Stimulated activated CD4-positive, alpha-beta T cell treated with anti-CD3 and anti-CD28 coated beads, TNF-alpha, amount 100 ng/mL, for 4 hours (primary cell): Measurements from ENCODE around the gene STXBP5.
A peak's percentile ranks its signal among the peaks of the same experiment; 100 is the strongest.

Experiments
- DNase-seq, 3 experiments: peaks; one replicate each; pipeline ENCODE4 v3.0.0-alpha.2; 2020; ENCODE audit warnings: low read depth in 3 of 3

The STXBP5 gene

DNA sequence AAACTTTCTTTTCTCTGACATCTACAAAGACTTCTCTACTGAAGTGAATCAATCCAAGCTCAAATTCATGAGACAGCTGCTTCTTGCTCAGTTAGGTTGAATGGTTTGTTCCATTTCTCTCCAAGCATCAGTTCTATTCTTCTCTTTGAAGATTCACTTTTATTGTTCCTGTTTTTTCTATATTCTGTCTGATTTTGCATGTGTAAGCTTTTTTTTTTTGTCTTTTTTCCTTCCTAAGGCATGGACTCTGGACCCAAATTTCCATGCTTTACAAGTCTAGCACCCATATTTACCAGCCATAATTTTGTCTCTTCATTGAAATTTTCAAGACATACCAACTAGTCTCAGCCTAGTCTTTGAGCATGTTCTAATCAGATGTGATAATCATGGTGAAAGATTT, 25.9 kb upstream of the STXBP5 start:
- no peak for DNase-seq

DNA sequence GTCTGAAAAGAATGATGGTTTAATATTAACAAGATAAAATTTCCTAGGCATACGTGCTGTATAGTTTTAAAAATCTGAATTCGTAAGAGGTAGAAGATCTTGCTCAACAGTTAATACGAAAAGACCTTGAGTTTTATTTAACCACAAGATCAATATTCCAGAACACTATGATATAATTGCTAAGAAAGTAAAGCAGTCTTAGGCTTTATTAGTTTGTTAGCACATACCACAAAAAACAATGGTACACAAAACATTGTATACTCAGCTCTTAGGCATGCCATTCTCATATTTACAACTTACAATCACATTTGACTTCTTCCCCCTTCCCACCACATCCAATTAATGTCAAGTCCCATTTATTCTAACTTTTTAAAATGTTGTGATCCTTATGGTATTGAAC, 24.4 kb upstream of the STXBP5 start:
- no peak for DNase-seq

DNA sequence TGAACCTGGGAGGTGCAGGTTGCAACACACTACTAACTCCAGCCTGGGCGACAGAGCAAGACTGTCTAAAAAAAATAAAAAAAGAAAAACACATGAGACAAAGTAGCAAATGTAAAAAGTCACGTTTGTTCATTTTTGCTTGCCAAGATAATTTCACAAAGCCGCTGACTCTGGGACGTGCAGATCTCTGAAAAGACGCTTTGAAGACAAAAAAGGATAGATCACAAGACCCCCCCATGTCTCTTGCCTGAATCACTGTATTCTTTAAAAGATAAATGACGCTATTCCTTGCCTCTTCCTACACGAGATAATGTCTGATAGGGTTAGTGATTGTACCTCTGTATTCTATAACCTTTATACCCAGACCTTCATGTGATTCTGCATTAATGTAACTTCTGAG, 23.3 kb upstream of the STXBP5 start:
- DNase-seq: no peak

DNA sequence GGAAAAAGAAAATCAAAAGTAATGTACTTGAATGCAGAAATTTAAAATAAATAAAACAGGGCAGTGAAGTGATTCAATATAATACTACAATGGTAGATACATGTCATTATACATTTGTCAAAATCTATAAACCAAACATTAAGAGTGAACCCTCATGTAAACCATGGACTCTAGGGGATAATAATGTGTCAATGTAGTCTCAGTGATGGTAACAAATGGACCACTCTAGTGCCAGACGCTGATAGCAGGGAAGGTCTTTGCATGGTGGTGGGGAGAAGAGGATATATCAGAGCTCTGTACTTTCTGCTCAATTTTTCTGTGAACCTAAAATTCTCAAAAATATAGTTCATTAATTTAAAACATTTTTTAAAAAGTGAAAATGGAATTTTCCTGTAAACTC, 19.8 kb upstream of the STXBP5 start:
- no peak for DNase-seq

DNA sequence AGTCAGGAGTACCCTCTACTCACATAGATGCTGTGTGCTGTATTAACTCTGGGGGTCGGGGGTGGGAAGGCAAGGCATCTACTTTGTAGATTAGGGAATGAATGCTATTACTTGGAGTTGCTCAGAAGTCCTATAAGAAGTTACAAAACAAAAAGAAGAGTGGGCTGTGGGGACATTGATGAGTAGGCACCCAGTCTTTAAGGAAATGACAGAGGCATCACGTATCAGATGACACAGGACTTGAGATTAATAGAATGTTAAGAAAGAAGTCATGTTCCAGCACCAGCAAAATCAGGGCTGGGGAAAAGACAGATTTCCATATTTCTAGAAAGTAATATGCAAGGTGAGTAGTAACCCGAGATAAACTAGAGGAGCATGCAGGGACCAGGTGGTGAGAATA, 19.0 kb upstream of the STXBP5 start:
- DNase-seq: no peak

DNA sequence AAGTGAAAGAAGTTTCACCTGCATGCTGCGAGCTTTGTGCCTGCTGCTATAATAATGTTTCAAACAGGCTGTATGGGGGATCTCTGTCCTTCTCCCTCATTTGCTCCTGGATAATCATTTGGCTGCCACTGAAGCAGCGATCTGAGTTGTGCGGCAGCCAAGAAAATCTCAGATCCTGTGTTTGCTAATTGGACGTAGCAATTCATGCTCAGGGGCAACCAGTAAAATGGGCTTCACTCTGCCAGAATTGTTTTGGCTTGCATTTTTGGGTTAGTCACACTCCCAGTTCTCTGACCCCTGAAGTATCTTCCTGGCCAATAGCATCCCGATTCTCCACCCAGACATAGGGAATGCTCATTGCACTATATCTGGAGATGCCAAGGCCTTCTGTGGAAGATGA, 13.7 kb upstream of the STXBP5 start:
- DNase-seq: no peak

DNA sequence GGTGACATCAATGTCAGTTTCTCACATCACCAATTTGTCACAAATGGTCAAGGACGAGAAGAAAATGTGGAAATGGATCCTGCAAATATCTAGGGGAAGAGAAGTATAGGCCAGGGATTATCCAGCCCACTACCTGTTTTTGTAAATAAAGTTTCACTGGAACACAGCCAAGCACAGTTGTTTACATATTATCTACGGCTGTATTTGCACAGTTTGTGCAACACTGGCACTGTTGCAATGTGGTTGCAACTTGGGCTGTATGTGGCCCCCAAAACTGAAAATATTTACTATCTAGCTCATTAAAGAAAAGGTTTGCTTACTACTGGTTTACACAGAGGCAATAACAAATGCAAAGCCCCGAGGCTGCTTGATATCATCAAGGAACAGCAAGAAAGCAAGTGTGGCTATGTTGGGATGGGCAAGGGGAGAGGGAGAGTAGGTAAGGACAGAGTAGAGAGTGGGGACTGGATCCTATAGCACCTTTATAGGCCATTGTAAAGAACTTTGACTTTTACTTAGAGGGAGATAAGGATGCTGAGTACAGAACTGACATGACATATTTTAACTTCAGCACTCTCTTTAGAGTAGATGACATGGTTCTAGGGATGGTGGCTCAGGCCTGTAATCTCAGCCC, 11.8 kb upstream of the STXBP5 start:
- no peak for DNase-seq

DNA sequence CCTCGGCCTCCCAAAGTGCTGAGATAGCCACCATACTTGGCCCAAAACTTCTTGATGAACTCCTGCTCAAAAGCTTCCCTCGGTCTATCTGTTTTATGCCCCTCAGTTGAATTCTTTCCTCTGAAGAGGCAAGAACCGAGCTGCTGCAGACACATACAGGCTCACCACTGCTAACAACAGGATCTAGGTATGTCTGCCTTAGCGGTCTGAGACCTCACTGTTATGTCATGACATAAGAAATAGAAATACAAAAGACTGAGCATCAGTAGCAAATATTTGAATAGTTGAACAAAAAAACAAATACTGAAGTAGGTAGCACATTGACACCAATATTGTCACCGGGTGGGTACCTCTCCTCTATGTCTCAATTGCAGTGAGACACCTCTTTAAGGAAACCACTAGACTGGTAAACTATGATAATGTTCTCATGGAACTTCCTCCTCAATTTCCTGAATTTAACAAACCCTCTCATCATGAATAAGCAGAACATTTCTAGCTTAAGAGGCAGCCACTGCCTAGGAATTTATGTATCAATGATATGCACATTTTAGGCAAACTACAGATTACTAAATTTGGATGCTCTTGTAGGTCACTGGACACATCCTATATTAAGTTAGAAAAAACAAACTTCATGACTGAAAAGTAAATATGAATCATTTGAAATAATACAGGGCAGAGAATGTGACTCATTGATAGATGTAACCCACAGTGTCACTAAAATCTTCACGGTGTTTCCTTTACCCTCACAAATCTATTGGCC, 9.4 kb upstream of the STXBP5 start:
- no peak for DNase-seq

DNA sequence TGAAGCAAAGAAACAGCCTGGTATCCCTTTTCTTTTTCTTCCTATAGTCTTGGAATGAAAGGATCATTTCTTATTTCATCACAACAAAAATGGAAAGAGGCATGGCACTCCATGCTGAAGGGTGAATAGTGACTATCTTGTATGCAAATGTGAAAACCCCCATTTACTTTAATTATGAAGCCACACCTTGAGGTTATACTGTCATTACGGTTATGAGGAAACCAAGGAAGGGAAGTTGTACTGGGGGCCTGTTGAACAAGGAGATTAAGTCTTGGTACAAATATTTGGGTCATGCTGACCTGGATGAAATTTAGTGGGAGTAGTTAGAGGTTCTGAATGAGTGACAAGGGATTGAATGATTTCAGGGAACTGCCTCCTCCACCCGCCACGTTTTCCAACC, 8.7 kb upstream of the STXBP5 start:
- DNase-seq: no peak

DNA sequence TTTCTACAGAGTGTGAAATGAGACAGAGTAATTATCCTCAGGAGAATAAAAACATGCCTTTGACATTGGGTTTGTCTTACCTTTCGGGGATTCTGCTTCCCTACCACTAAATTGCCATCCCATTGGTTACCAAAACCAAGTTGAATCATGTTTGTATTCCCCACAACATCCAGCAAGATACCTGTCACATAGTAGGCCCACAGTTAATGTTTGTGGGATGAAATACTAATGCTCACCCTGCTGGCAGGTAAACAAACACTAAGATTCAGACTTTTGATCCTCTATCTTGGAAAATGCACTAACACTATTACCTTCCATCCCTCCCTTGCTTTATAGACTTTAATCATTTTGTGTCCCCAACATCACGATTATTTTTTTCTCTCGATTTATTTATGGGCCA, 8.2 kb upstream of the STXBP5 start:
- no peak for DNase-seq

DNA sequence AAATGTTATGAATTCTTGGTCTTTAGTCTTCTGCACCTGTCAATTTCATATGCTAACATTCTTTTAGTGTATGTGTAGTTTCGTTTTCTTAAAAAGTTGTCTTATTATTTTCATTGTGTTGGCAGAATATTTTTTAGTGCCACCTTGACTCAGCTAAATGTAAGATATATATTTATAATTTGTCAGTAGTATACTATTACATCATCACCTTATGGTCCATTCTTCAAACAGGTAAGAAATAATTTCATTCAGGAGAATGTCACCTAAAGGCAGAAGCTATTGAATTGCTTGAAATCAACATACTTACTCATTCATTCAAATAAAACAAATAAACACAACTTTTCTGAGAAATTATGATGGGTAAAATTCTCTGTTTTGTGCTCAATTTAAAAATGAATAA, 3.5 kb upstream of the STXBP5 start:
- DNase-seq: no peak

DNA sequence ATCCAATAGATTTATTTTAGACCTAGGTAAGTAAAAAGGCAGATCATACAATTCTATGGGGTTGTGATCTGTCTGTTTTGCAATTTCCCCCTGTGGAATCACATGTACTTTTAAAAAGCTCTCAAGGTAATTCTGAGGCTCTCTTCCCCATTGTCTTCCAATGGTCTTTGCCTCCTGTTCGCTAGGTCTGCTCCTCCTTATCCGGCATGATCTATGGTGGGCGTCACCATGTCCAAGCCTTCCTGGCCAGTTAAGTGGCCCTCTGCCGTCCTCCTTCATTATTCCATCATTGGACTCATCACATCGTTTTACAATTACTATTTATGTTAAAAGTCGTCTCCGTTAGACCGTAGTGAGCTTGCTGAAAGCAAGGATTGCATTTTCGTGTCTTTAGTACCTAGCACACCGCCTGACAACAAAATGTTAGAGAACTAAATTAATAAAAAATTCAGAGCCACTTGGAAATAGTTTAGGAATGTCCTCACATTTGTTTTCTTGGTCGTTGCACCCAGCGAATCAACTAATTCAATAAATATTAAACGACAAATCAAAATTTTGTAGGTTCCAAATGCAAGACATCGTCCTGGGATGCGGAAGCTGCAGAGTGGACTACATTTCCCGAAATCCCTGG, 2.2 kb upstream of the STXBP5 start:
- no peak for DNase-seq

DNA sequence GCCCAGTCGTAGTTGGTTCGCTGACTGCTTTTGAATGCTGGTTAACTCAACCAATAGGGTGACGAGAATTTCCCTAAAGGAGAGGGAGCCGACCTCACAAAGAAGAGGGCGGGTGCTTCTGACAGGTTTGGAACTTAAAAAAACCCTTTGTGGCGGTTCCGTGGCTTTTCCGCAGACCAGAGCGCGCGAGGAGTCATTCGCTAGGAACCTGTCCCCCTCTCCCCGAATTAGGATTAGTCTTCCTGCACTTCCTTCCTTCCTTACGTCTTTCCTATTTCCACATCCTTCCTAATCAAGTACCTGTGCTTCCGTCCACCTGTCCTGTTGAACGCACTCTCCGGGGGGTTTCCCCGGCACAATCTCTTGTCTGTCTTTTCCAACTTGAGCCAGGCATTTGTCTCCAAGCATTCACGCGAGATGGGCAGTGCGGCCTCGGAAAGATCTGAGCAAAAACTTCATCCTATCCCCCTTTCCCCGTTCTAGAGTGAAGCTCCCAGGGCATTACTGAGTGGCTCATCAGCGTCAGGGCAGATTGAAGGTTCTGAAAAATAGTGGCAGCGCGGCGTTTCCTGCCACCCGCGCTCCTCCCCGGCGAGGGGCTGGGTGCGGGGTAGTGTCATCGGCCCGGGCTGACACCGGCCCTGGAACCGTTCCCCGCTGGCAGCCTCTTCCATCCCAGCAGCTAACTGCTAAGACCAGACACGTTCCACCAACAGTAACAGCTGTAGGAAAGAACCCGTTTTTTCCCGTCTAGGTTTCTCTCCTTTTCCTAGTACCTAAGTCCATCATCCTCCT, 1.5 kb upstream of the STXBP5 start:
- DNase-seq: peak; percentile 43 to 66 (median 57)

DNA sequence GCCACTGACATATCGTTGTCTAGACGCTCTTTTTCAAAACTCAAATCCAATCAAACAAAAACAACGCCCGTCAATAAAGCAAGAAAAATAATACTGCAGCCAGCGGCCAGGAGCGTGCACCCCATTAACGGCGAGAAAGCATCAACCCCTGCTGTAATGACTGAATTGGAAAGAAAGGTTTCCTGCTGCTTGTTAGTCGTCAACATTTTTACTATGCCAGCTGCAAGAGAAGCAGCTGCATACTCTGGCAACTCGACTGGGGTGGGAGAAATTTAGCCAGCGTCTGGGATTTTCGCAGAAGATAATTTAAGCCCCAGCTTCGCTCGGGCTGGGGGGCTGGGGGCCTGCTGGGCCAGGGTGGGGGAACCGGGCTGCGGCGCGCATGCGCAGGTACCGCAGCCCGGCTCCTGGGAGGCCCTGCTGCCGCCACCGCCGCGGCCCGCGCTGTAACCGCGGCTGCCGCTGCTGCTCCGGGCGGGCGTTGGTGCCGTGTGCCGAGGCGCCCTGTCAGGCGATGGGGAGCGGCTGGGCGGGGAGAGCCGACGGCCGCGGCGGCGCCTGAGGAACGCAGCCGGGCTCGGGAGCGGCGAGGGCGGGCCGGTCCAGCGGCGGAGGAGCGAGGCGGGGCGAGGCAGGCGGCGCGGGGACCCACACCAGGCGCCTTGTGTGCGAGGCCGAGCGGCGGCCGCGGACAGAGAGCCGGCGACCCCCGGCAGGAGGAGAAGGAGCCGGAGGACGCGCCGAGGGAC, 732 bp upstream of the STXBP5 start:
- peak; percentile 43 to 61 (median 50) for DNase-seq

DNA sequence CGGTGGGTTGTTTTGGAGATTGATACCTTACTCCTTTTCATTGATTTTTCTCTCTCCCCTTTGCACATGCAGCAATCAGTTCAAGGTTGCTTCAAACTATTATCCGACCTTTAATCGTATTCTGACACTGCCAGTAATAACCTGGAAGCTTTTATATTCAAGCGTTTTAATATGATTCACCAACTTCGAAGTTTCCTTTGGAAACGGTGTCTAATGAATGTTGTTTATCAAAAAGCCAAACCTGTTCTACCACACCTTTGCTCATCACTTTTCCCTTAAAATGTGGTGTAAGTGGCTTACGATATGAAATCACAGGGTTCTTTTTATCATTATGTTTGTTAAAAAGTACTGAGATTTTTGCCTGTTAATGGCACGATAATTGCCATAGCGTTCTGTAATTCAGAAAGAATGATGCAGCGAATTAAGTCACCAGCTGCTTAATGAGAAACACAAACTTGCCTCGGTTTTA, 660 bp downstream of the STXBP5 start:
- no peak for DNase-seq

DNA sequence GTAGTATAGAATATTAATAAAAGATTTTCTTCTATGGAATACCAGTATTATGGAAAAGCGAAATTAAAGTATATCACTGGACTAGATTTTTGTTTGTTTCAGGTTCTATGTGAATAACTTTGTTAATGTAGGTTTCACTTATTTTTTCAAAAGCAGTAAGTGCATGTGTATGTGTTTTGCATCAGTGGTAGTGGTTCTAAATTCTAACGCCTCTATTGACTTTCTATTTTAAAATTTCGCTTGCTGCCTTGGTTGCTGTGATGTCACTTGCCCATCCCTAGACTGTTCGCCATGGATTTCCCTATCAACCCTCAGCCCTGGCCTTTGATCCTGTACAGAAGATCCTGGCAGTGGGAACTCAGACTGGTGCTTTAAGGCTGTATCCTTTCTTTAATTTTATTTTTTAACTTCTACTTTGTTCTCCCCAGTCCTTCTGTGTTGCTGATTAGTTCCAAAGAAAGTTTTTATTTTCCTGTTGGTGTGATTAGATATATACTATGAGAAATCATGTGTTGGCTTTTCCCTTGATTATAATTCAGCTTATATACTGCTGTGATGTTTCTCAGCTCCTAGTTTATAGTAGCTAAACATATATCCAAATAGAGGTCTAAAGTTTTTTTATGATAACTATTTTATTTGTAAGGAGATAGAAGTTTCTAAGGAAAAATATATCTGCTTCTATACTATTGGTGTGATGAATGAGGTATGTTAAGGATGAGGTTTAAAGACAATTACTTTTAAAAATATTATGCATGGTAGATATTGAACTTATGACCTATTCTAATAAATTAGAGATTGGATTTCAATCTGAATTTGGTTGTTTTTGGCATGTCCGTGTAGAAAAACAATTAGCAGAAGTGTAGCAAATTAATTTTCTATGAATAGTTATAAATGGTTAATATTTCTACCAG, 1.7 kb downstream of the STXBP5 start:
- no peak for DNase-seq

DNA sequence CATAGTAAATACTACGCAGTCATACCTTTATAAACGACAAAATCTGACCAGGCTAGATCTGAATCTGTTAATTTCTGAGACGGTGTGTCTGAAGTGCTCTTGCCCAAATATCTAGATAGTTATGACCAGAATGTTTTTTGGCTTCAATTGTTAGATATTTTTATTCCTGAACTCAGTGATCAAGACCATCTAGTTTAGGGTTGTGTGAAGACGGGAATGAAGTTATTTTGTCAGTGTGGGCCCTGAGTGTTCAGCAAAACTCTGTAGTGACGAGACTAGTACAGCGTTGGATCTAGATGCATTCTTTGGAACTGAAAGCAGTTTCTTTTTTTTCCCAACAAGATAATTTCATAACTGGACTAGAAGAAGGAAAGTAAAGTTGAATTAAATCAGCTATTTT, 3.1 kb downstream of the STXBP5 start:
- DNase-seq: no peak

DNA sequence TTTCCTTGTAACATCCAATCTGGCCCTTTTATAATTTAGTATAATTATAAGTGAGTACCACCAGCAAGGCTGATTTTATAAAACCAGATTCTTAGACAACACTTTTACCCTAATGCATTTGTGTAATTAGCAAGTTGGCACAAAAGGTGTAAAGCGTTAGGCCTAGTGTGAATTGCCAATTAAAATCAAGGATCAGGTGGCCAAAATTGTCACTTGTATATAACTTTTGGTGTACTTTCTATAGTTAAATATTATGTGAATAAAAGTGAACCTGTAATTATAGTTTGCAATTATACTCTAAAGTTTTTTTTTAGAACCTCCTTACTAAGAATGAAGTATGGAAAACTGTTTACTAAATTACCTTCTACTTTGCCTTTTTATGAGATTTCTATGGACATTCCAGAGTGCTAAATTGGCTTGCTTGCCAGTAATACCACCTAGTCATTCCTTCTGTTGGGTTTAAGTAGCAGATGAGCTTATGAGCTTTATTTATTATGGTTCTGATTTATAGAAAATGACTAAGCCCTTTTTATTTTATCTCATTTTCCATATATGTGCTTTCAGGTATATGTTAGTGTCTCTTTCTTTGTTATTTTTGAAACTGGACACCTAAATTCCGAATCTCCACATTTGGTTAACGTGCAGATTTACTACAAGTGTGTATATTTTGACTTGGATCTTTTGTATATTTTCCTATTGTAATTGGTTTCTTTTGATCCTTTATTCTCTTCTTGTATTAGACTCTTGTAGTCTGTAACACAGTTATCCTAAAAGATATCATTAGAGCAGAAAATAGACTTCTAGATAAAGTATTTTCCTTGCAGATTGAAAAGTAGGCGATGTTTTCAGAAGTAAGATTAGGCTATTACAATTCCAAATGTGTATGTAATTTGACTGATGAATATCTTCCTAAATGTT, 3.9 kb downstream of the STXBP5 start:
- DNase-seq: no peak

DNA sequence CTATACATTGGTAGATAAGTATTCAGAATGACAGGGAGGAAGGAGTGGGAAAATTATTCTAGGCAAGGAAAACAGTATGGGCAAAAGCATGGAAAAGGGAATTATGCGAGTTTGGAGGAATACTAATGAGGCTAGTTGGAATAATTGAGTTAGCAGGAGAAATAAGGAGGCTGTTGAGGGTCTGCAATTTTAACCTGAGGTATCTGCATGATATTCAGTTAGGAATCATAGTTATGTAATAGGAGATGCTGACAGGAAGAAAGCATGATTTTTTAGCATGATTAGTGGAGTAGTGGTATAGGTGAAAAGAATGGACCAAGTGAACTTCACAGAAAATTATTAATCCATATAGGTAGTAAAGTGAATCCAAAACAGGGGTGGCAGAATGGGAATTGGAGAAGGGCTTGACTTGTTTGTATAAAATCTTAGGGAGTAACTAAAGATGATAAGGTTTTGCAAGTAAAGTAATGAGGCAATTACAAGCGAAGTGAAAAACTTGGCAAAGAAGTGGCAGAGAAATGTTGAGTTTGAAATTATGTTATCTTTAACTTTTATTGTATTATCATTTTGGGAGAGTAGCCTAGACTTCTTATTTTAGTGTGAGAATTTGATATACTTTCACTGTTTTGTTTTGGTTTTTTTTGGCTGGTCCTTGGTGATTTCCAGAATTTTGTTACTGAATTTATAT, 5.7 kb downstream of the STXBP5 start:
- DNase-seq: no peak
